ENCODE measurements around the gene MAN1A1. TPM values are rescaled to one million over a fixed set of nuclear protein-coding genes. Genes with fewer than 3 reads are reported as not detected.

Gene MAN1A1
- total RNA-seq (2022; extraction: Qiagen RNA extraction; ENCODE audit: low read depth), result 0.03 to 0.08 TPM (median 0.05 TPM) in 4 of 5 replicates, not detected in the other

GRCh38 chr6:119349361-119350201, at the start of gene MAN1A1:
TSS of gene MAN1A1 (minus strand) at chr6:119349761. CDS start at chr6:119349065, 696 bp downstream.

